ENCODE results near the gene ENPP1.

ENPP1 gene

GRCh38 chr6:131776985-131777384, 30.8 kb upstream of the ENPP1 start:
- H3K4me3 Mint-ChIP-seq, result no peak overlapping the region
- H3K4me1 Mint-ChIP-seq, result no peaks in the 10 kb centered on the region
- H3K36me3 Mint-ChIP-seq, result no peaks in the 10 kb centered on the region
- no peaks in the 10 kb centered on the region for H3K9me3 Mint-ChIP-seq
- H3K27me3 Mint-ChIP-seq, result peaks cover 7% of the 10 kb centered on the region
- no peak overlapping the region for H3K27ac Mint-ChIP-seq

DNA sequence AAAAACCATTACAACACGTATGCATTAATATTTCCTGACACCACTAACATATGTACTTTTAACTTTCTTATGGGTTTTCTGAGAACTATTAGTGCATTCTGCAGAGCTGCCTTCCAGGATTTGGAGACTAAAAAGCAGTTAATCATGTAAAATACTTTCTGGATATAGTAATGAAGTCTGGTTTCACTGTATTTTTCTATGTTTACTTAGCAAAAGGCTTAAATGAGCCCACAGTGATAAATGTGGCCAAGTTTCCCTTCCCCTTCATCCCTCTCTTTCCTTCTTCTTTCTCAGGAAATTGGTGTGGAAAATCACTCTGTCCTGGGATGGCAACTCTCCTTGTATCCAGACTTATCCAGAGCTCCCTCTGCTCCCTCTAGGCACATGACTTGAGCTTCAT, 29.7 kb upstream of the ENPP1 start:
- H3K36me3 Mint-ChIP-seq, result no peaks in the 10 kb centered on the region
- no peak overlapping the region for H3K27ac Mint-ChIP-seq
- H3K4me1 Mint-ChIP-seq, result no peaks in the 10 kb centered on the region
- H3K4me3 Mint-ChIP-seq, result no peak overlapping the region
- peaks cover 7% of the 10 kb centered on the region for H3K27me3 Mint-ChIP-seq
- no peaks in the 10 kb centered on the region for H3K9me3 Mint-ChIP-seq

GRCh38 chr6:131779304-131779703, 28.5 kb upstream of the ENPP1 start:
- H3K4me1 Mint-ChIP-seq, result no peaks in the 10 kb centered on the region
- no peaks in the 10 kb centered on the region for H3K9me3 Mint-ChIP-seq
- H3K27ac Mint-ChIP-seq, result no peak overlapping the region
- peaks cover 7% of the 10 kb centered on the region for H3K27me3 Mint-ChIP-seq
- H3K36me3 Mint-ChIP-seq, result no peaks in the 10 kb centered on the region
- no peak overlapping the region for H3K4me3 Mint-ChIP-seq

DNA sequence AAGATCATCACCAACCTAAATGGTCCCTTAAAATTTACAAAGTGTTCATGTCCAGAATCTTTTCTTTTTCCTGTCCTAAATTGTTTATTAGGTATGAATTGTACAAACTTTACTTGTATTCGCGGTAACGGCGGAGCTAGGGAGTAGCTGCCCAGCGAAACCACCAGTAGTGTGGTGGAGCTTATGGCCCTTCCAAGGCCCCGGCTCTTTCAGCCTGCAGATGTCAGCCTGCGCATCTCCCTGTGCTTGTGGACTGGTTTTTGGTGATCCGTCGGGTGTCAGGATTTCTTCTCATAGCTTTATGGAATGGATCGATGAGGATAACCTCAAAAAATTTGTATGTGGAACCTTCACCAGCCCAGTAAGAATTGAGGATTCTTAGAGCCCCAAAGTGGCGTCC, 27.2 kb upstream of the ENPP1 start:
- Mint-ChIP-seq H3K4me1 (no peaks in the 10 kb centered on the region), H3K27me3 (peaks cover 5% of the 10 kb centered on the region), H3K9me3 (no peaks in the 10 kb centered on the region), H3K4me3 (no peak overlapping the region), H3K27ac (no peak overlapping the region), H3K36me3 (no peaks in the 10 kb centered on the region)

- no peaks in the 10 kb centered on the region for H3K36me3 Mint-ChIP-seq
- no peaks in the 10 kb centered on the region for H3K4me1 Mint-ChIP-seq
- H3K4me3 Mint-ChIP-seq, result no peak overlapping the region
- peaks cover 6% of the 10 kb centered on the region for H3K27me3 Mint-ChIP-seq
- H3K9me3 Mint-ChIP-seq, result no peaks in the 10 kb centered on the region
- H3K27ac Mint-ChIP-seq, result no peak overlapping the region
These were observed 26.1 kb upstream of the ENPP1 start for GRCh38 chr6:131781687-131782086.

- H3K4me1 Mint-ChIP-seq, result no peaks in the 10 kb centered on the region
- H3K4me3 Mint-ChIP-seq, result no peak overlapping the region
- H3K36me3 Mint-ChIP-seq, result no peaks in the 10 kb centered on the region
- no peaks in the 10 kb centered on the region for H3K9me3 Mint-ChIP-seq
- peaks cover 6% of the 10 kb centered on the region for H3K27me3 Mint-ChIP-seq
- no peak overlapping the region for H3K27ac Mint-ChIP-seq
These were observed 25.1 kb upstream of the ENPP1 start for GRCh38 chr6:131782764-131783163.

DNA sequence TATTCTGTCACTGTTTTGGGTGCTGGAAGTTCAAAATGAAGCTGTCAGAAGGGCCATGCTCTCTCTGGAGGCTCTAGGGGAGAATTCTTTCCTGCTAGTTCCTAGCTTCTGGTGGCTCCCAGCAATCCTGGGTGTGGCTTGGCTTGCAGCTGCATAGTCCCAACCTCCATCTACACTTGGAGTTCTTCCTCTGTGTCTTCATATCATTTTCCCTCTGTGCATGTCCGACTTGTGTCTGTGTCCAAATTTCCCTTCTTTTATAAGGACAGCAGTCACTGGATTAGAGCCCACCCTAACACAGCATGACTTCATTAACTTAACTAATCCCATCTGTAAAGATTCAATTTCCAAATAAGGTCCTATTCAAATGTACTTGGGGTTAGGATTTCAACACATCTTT, 23.3 kb upstream of the ENPP1 start:
- Mint-ChIP-seq H3K27me3 (peaks cover 3% of the 10 kb centered on the region), H3K36me3 (no peaks in the 10 kb centered on the region), H3K27ac (no peak overlapping the region), H3K4me1 (no peaks in the 10 kb centered on the region), H3K9me3 (no peaks in the 10 kb centered on the region), H3K4me3 (no peak overlapping the region)

GRCh38 chr6:131787079-131787478, 20.7 kb upstream of the ENPP1 start:
- no peaks in the 10 kb centered on the region for H3K9me3 Mint-ChIP-seq

GRCh38 chr6:131787766-131788712, 19.8 kb upstream of the ENPP1 start:
- Mint-ChIP-seq H3K4me1 (no peaks in the 10 kb centered on the region), H3K36me3 (no peaks in the 10 kb centered on the region), H3K27ac (no peak overlapping the region), H3K27me3 (peaks cover 1% of the 10 kb centered on the region), H3K4me3 (no peak overlapping the region), H3K9me3 (no peaks in the 10 kb centered on the region)

More at GRCh38 chr6:131787079-131787478, 20.7 kb upstream of the ENPP1 start:
- Mint-ChIP-seq H3K4me3 (no peak overlapping the region), H3K27me3 (peaks cover 1% of the 10 kb centered on the region), H3K4me1 (no peaks in the 10 kb centered on the region), H3K36me3 (no peaks in the 10 kb centered on the region), H3K27ac (no peak overlapping the region)

DNA sequence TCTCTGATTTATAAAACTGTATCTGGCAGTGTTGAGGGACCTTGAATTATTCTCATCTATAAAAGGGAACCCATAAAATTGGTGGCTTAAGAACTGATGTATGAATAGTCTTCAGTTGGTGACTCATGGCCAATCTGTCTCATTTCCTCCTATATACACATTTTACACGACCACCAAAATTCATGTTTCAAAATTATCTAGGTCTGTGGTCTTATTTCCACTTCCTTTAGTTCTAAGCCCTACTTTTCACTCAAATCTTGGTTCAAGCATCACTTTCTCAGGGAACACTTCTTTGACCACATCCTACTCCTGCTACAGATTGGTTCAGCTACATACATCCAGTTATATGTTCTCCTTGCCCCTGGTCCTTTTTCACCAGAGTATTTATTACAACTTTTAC, 18.6 kb upstream of the ENPP1 start:
- no peaks in the 10 kb centered on the region for H3K36me3 Mint-ChIP-seq
- H3K27ac Mint-ChIP-seq, result no peak overlapping the region
- no peaks in the 10 kb centered on the region for H3K9me3 Mint-ChIP-seq
- no peak overlapping the region for H3K4me3 Mint-ChIP-seq
- H3K4me1 Mint-ChIP-seq, result no peaks in the 10 kb centered on the region
- peaks cover 1% of the 10 kb centered on the region for H3K27me3 Mint-ChIP-seq

- H3K36me3 Mint-ChIP-seq, result no peaks in the 10 kb centered on the region
- H3K4me1 Mint-ChIP-seq, result no peaks in the 10 kb centered on the region
- H3K9me3 Mint-ChIP-seq, result no peaks in the 10 kb centered on the region
- no peak overlapping the region for H3K4me3 Mint-ChIP-seq
- no peak overlapping the region for H3K27ac Mint-ChIP-seq
- peaks cover 6% of the 10 kb centered on the region for H3K27me3 Mint-ChIP-seq
These were observed 16.3 kb upstream of the ENPP1 start for GRCh38 chr6:131791476-131791875.

GRCh38 chr6:131792091-131792496, 15.7 kb upstream of the ENPP1 start:
- no peaks in the 10 kb centered on the region for H3K36me3 Mint-ChIP-seq
- H3K27ac Mint-ChIP-seq, result no peak overlapping the region
- H3K9me3 Mint-ChIP-seq, result no peaks in the 10 kb centered on the region
- no peaks in the 10 kb centered on the region for H3K4me1 Mint-ChIP-seq
- peaks cover 10% of the 10 kb centered on the region for H3K27me3 Mint-ChIP-seq
- no peak overlapping the region for H3K4me3 Mint-ChIP-seq

DNA sequence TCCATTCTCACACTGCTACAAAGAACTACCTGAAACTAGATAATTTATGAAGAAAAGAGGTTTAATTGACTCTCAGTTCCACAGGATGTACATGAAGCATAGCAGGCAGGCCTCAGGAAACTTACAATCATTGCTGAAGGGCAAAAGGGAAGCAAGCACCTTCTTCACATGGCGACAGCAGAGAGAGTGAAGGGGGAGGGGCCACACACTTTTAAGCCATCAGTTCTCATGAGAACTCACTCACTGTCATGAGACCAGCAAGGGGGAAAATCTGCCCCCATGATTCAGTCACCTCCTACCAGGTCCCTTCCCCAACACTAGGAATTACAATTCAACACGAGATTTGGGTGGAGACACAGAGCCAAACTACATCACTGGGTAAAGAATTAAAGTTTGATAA, 12.5 kb upstream of the ENPP1 start:
- no peak overlapping the region for H3K4me3 Mint-ChIP-seq
- H3K36me3 Mint-ChIP-seq, result no peaks in the 10 kb centered on the region
- no peaks in the 10 kb centered on the region for H3K4me1 Mint-ChIP-seq
- H3K27ac Mint-ChIP-seq, result no peak overlapping the region
- H3K27me3 Mint-ChIP-seq, result peaks cover 11% of the 10 kb centered on the region
- H3K9me3 Mint-ChIP-seq, result peaks cover 5% of the 10 kb centered on the region

DNA sequence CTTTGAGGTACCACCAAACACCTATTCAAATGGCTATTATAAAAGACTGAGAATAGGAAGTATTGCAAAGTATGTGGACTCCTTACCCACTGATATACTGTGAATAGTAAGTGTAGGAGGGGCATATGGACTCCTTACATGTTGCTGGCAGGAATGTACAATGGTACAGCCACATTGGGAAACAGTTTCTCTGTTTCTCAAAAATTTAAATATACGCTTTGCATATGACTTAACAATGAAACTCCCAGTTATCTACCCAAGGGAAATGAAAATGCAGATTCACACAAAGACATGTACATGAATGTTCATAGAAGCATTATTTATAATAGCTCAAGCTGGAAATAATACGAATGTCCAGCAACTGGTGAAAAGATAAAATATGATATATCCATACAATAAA, 5.5 kb upstream of the ENPP1 start:
- Mint-ChIP-seq H3K4me3 (no peak overlapping the region), H3K36me3 (no peaks in the 10 kb centered on the region), H3K27ac (no peak overlapping the region), H3K27me3 (peaks cover 9% of the 10 kb centered on the region), H3K9me3 (peaks cover 5% of the 10 kb centered on the region), H3K4me1 (peaks cover 13% of the 10 kb centered on the region)

GRCh38 chr6:131803007-131803769, 4.6 kb upstream of the ENPP1 start:
- H3K4me1 Mint-ChIP-seq, result peaks cover 16% of the 10 kb centered on the region
- no peak overlapping the region for H3K27ac Mint-ChIP-seq
- peaks cover 5% of the 10 kb centered on the region for H3K9me3 Mint-ChIP-seq
- H3K4me3 Mint-ChIP-seq, result no peak overlapping the region
- peaks cover 9% of the 10 kb centered on the region for H3K27me3 Mint-ChIP-seq
- no peaks in the 10 kb centered on the region for H3K36me3 Mint-ChIP-seq

GRCh38 chr6:131804131-131804530, 3.7 kb upstream of the ENPP1 start:
- Mint-ChIP-seq H3K27me3 (peaks cover 17% of the 10 kb centered on the region), H3K4me1 (peaks cover 23% of the 10 kb centered on the region), H3K9me3 (peaks cover under 1% of the 10 kb centered on the region), H3K4me3 (no peak overlapping the region), H3K36me3 (no peaks in the 10 kb centered on the region), H3K27ac (no peak overlapping the region)

Data from activated naive CD4-positive, alpha-beta T cell treated with anti-CD3 and anti-CD28 coated beads, Interleukin-2, amount 50 U/mL, for 24 hours (primary cell).